Globus pallidus (tissue), 1 donor: Measurements from ENCODE around the gene HBEGF.

Source experiments
- DNase-seq: peaks from one replicate; pipeline ENCODE4 v3.0.0-alpha.2; 2015; ENCODE audit warnings: low spot score

HBEGF gene

DNA sequence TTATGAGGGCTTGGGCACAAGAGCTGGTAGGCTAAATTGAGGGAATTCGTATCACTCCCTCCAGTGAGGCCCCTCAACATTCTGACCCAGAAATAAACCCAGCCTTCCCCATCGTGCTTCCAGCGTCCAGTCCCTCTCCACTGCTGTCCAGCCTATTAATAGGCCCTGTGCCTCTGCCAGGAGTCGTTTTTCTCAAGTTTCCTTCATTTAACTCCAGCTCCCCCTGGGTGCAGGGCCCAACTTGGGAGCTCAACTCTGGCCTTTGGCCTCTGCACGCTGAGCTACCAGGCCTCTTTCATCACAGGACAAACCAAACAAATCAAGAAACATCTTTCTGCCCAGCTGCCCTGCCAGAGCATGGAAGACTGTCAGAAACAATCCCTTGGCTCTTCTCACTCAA, 10.0 kb downstream of the HBEGF start:
- no peak for DNase-seq

DNA sequence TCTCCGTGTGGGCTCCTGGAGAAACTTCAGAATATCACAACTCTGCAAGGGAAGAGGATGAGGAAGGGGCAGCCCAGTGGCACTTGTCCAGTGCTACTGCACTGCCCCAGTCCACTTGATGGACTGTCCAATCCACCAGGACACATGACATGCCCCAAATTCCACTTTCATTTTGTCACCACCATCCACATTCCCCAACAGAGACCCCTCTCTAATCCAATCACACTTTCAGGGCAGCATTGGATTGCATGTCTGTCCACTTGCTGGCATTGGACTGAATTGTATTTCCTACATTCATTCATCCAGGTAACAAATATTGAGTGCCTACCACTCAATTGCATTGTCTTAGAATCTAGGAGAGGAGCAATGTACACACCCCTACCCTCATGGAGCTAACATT, 14.8 kb downstream of the HBEGF start:
- DNase-seq: no peak

DNA sequence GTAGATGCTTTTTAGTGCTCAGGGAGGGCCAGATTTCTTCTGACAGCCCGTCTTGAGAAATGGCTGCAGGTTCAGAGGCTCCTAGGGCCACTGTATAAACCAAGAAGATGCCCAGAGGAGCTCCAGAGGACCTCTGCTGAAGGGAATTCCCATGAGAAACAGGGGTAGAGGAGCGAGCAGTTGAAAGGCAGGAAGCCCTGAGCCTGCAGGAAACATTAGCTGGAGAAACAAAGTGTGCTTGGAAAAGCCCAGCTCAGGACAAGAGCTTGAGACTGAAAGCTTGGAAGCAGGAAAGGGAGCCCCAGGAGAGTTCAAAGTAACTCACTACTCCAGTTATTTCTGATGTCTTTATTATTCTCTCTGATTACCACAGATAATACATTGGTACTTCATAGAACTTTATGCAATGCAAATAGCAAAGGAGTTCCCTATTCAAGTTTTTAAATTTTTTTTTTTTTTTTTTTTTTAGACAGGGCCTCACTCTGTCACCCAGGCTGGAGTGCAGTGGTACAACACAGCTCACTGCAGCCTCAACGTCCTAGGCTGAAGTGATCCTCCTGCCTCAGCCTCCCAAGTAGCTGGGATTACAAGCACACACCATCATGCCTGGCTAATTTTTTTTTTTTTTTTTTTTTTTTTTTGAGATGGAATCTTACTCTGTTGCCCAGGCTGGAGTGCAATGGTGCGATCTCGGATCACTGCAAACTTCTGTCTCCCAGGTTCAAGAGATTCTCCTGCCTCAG, 16.5 kb downstream of the HBEGF start:
- no peak for DNase-seq

DNA sequence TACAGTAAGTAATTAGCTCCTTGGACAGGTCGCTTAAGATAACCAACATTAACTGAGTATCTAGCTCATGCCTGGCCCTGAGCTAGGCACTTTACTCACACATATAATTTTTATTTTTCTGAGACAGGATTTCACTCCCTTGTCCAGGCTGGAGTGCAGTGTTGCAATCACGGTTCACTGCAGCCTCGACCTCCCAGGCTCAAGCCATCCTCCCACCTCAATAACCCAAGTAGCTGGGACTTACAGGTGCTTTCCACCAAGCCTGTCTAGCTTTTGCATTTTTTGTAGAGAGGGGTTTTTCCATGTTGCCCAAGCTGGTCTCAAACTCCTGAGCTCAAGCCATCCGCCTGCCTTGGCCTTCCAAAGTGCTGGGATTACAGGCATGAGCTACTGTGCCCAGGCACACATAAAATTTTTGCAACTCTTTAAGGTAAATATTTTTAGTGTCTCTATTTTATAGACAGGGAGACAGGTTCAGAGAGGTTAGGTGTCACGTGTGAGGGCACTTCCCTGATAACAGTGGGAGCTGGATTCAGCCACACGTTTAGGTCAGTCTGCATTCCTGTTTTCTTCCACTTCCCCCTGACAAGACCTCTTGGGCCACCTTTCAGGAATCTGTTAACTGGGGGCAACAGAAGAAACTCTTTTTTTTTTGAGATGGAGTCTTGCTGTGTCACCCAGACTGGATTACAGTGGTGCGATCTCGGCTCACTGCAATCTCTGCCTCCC, 18.2 kb downstream of the HBEGF start:
- DNase-seq: no peak

DNA sequence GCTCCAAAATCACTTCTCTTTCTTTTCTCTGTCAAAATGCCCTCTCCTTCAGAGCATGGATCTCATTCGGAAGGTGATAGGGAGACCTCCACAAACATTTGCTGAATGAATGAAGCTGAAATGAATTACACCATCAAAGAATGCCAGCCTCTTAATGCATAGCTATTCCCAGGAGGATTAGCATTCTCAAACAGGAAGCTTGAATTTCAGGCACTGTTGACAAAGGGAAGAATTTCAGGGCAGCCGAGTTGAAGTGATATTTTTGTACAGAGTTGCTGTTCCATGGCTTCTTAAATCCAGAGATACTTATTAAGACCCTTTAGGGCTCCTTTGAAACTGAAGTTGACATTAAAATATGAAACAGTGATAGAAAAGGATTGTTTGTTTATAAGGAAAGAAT, 18.8 kb downstream of the HBEGF start:
- no peak for DNase-seq

DNA sequence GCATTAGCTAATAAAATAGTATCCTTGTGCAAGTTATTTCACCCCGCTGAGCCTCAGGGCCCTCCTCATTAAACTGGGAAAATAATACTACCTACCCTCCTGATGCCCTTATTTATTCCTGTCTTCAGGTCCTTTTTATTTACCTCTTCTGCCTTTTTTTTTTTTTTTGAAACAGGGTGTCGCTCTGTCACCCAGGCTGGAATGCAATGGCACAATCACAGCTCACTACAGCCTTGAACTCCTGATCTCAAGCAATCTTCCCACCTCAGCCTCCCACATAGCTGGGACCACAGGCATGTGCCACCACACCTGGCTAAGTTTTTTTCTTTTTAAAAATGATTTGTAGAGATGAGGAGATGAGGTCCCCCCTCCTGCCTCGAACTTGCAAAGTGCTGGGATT, 20.9 kb downstream of the HBEGF start:
- no peak for DNase-seq

DNA sequence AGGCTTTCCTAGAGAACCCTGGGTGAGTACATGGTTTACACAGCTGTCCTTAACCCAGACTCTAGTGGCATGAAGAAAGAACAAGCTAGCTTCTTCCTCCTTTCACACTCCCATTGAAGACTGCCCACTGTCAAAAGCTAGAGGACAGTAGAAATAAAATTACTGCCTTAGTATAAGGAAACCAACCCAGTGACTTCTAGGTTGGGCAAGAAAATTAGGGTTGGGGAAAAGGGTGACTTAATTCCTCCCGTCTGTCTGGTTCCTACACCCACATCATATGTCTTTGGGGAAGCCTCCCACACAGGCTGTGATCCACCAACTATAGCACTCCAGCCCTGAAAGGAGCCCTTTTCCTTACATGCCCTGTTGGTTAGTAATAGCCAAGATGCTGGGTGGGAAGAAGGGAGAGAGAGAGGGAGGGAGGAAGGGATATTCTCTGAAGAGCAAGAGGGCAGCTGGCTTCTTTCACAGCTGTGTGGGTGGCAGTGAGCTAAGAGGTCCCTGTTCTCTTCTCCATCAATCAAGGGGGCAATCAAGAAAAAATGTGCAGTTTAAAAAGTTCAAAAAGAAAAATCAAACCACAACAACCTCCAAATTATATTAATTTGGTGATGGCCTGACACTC, 21.7 kb downstream of the HBEGF start:
- no peak for DNase-seq

DNA sequence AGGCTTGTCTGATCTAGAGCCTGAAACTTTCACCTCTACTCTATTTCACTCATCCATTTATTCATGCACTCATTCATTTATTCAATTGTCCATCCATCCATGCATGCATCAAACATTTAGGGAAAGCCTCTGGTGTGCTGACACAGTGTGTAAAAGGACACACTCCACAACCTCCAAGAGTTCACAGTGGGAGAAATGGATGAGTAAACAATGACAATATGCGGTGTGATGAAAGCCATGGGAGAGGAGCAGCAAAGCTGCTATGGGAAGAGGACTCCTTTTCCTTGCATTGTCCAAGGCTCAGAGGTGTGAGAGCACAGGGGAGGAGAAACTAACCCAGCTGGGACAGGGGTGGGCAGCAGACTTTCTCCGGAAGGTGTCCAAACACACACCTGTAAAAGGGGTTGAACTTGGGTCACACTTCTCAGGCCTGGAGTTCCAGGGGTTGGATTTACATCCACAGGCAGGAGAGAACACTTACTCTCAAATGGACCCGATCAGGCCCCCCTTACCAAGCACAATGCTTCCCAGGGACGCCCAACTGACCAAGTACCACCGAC, 22.3 kb downstream of the HBEGF start:
- DNase-seq: no peak

DNA sequence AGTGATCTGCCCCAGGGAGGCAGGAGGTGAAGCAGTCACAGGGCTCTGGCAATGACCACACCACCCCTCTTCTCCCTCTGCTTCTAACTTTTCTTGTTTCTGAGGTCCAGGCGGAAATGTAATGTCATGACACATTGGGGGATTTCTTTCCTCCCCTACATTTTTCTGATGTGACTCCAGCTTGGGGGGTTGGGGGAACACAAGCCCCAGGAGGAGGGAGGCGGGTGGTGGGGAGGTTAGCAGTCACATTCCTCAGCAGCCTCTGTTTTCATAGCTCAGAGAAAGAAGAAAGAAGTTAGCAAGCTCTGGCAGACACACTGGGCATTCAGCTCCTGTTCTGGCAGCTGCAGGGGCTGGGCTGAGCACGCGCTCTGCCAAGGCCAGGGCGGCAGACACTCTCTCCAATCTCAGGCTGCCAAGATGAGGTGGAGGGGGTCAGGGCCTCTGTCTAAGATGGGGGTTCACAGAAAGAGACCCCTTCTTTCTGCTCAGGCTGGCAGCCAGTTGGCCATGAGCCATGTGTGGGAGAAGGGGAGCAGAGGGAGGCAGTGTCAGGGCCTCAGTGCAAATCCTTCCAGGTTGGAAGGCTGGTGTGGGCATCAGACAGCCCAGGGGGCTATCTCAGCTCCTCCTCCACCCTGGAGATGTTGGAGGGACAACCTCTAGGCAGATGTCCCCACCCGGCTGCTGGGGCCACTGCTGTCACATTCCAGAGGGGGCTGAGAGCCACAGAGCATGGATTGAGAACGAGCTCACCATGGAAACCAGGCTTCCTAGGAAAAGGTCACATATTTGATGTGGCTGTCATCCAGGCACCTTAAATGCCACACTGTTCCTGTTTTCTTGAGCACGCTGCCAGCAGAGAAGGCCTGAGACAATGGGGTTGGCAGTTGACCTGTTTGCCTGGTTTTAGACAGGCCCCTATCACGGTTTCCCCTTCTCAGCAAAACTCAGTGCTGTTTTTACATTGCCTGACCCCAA, 23.4 kb downstream of the HBEGF start:
- DNase-seq: peak; percentile 82

DNA sequence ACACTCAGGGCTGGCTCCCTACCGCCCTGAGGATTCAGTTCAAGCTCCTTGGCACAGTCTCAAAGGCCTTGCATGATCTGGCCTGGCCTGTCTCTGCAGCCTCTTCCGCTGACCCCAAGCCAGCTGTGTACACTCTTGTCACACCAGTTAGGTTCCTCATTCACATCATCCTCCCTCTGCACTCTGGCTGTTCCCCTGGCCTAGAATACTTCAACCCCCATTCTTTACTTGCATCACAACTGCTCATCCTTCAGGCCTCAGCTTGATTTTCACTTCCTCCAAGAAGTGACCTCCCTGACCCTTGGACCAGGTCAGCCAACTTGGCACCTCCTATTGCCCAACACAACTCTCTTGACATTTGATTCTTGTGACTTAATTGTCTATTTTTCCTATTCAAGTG, 24.6 kb downstream of the HBEGF start:
- peak; percentile 75 for DNase-seq

DNA sequence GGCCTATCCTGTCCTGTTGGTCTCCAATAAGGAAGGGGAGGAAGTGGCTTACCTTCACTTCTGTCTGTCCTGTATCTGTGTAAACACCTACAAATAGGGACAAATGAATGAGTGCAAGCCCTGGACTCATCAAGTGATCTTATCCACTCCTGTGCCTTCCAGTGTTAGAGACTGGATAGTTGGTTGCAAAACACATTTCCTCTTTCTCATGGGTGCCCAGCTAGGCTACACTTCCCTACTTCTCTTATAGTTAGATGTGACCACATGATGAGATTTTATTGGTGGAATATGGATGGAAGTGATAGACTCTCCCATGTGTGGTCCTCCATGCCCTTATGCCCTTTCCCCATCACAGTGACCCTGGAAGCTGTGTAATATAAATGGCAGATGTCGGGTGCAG, 26.6 kb downstream of the HBEGF start:
- no peak for DNase-seq

DNA sequence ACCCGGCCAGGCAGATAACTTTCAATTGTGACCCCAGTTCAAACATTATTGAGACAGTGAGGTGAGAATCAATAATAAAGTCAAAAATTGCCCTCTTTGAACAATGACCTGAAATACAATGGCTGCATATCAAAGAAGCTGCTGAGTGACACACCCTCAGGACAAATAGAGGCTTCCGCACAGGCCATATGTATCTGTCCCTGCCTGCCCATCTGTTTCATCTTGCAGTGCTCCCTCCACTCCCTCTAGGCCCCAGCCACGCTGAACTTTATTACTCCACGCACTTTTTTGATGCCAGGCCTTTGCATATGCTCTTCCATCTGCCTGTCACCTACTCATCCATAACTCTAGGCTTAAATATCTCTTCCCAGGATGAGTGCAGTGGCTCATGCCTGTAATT, 27.6 kb downstream of the HBEGF start:
- DNase-seq: no peak

DNA sequence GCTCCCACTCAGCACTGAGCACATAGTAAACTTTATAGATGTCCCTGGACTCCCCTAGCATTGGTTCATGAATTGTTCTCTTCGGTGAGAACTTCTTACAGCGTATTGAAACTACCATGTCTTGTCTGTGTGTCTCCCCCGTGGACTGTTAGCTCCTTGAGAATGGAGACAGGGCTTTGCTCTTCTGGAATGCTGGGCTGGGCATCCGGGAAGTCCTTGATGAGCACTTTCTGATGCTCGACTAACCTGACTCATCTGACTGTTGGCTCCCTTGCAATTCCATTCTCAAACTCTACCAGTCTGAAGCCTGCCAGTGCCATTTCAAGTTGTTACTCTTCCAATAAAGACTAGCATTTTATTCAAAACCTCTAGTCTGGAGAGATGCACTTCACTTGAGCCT, 28.5 kb downstream of the HBEGF start:
- DNase-seq: no peak

DNA sequence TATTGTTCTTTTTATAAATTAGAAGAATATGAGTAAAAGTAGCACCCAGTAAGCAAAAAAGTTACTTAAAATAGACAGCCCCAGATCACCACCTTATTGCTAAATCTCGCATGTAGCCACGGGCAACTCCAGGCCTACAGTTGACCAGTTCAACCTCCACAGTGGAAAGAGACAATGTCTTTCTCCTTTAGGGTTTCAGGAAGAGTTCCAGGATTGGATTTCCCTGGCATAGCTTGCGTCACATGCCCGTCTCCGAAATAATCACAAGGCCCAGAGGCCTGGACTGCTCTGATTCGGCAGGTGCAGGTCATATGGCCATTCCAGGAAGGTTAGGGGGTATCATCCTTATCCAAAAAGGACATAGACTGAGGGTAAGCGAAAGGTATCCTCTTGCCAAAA, 33.6 kb downstream of the HBEGF start:
- no peak for DNase-seq

DNA sequence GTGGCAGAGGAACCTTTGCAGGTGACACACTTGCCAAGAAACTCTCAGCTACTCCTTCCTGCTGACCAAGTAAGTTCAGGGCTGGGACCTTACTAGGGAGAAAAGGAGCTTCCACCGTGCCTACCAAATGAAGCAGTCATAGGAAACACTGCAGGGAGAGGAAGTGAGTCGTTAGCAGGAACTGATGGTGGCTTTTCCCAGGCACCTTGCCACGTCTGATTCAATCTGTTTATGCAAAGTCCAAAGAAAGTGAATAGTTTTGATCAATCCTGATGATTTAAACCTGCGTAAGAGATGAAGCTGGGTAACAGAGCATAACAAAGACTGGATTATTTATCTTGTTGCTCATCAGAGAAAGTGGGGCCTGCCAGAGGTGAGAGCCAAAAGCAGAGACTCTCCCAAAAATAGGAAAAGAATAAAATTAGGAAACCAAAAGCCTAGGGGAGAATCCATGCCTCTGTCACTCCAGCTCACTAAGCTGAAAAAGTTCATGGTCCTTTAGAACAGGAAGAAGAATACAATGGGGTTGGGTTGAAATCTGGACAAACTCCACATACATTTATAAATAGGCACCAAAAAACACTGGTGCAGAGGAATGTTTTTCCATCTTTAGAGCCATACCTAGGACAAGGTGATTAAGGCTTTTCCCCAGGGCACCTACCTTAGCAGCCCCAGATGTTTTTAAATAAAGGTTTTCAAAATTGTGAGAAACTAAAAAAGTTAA, 34.2 kb downstream of the HBEGF start:
- DNase-seq: no peak

DNA sequence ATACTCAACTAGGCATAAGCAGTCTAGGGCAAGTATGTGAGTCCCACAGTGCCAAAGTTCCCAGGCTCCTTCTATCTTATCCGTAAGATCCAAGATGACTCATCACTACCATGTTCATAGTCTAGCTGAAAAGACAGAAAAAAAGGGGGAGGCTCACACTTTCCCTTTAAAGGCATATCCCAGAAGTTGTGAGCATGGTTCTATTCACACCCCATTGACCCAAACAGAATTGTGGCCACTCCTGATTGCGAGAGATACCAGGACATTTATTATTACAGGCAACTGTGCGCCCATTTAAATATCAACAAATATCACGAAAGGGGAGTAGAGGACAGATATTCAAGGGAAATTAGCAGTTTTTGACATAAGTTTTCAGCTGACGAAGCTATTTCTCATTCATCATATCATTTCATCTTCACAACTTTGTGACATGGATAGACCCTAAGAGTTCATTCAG, 35.4 kb downstream of the HBEGF start:
- no peak for DNase-seq

DNA sequence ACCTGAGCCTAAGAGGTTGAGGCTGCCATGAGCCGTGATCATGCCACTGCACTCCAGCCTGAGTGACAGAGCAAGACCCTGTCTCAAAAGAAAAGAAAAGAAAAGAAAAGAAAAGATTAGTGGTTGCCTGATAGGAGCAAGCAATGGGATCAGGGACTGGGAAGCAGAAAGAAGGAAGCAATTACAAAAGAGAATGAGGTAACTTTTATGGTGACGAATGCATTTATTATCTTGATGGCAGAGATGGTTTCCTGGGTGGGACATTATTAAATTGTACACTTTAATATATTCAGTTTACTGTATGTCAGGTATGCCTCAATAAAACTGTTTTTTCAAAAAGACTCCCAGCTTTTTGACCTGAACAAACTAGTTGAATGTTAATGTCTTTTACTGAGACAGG, 36.0 kb downstream of the HBEGF start:
- no peak for DNase-seq

DNA sequence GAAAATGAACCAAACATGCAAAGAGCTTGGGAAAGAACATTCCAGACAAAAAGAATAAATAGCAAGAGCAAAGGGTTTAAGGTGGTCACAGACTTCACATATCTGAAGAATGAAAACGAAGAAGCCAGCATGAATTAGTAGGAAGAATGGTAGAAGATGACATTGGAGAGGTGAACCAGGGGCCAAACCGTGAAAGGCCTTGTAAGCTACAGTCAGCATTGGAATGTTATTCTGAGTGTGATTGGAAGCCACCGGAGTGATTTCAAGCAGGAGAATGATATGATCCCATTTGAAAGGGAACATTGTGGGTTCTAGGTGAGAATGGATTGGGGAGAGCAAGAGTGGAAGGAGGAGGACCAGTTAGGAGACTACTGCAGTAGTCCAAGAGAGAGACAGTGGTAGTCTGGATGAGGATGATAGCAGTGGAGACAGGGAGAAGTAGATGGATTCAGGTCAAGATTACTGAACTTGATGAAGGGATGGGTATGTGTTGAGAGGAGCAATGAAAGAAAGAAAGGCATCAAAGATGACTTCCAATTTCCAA, 36.6 kb downstream of the HBEGF start:
- DNase-seq: no peak

DNA sequence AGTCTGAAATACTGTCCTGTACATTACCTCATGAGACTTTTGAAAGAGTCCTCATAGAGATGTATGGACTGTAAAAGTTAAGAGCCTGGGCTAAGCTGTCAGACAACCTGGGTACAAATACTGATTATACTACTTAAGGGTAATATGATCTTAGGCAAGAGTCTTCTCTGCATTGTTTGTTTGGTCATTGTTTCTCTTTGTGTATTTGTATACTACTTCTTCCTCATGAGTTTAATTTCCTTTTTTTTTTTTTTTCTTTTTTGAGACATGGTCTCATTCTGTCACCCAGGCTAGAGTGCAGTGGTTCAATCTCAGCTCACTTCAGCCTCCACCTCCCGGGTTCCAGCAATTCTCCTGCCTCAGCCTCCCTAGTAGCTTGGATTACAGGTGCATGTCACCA, 40.9 kb downstream of the HBEGF start:
- DNase-seq: no peak

DNA sequence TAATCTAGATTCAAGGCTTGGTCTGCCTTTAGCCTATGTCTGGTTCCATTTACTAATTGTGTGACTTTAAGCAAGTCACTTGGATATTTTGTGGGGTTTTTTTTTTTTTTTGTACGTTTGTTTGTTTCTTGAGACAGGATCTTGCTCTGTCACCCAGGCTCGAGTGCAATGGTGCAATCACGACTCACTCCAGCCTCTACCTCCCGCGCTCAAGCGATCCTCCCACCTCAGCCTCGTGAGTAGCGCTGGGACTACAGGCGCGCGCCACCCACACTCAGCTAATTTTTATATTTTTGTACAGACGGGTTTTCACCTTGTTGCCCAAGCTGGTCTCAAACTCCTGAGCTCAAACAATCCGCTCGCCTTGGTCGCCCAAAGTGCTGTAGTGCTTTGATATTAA, 42.4 kb downstream of the HBEGF start:
- no peak for DNase-seq
